ENCODE data around the gene ADIPOR2.

- no peak for TF ChIP-seq CTCF (conservative IDR thresholded peaks at IDR 0.05 in 1 of 2, IDR thresholded peaks at IDR 0.05 in 1 of 2; ENCODE audit: extremely low read depth in 1 of 2, insufficient read depth in 1 of 2, low read depth in 1 of 2, low read length in 2 of 2)
- TF ChIP-seq EZH2 (IDR thresholded peaks at IDR 0.05; ENCODE audit: borderline replicate concordance, low read length) = no peak
Observed at GRCh38 chr12:1741154-1741949, 50.5 kb downstream of the ADIPOR2 start.
